CD4-positive, alpha-beta T cell treated with Interleukin-21 for 1 hour (primary cell): ENCODE results near the gene PDE4A.
A peak's percentile ranks its signal among the peaks of the same experiment; 100 is the strongest.

ENCODE experiments used
- DNase-seq: peaks from one replicate; pipeline ENCODE4 v3.0.0-alpha.2; 2020

The PDE4A gene

DNA sequence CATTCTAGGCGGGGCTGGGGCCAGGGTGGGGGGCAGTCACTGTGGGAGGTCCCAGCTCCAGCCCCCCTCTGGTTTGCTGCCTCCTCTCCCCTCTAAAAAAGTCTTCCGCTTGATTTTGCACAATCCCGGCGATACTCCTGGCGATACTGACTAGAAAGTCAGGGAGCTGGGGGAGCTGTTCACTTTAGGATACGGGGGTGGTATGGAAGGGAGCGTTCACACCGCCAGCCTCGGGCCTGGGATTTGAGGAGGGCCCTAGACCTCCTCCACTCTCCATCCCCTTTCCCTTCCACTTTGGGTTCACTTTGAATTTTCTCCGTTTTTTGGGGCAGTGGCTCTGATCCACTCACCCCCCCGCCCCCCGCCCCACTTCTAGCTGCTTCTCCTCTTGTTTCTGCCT is 47.8 kb downstream of the PDE4A start:
- DNase-seq, result no peak

DNA sequence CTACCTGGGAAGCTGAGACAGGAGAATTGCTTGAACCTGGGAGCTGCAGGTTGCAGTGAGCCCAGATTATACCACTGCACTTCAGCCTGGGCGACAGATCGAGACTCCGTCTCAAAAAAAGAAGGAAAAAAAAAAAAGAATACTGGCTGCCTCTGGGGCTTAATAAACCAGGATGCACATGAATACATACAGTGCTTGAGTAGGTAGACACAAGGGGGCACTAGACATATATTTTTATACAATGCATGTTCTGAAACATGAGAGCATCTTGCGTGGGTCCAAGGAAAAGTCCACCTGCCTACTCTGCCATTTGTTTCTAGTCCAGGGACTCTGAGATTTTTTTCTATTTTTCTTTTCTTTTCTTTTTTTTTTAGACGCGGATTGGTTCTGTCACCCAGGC is 51.6 kb downstream of the PDE4A start:
- peak; percentile 50 for DNase-seq

DNA sequence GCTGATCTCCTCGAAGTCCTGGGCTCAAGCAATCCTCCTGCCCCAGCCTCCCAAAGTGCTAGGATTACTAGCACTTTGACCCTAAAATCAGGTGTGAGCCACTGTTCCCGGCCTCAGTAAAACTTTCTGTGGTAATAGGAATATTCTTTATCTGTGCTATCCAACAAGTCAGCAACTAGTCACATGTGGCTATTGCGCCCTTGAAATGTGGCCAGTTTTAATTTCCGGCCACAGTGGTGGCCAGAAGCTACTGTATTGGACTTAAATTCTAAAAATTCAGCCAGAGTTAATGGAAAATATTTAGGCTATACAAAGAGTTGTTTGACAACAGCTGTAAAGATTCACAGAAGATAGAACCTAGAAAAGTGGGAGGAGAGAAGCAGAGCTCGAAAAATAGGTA is 52.9 kb downstream of the PDE4A start:
- no peak for DNase-seq

DNA sequence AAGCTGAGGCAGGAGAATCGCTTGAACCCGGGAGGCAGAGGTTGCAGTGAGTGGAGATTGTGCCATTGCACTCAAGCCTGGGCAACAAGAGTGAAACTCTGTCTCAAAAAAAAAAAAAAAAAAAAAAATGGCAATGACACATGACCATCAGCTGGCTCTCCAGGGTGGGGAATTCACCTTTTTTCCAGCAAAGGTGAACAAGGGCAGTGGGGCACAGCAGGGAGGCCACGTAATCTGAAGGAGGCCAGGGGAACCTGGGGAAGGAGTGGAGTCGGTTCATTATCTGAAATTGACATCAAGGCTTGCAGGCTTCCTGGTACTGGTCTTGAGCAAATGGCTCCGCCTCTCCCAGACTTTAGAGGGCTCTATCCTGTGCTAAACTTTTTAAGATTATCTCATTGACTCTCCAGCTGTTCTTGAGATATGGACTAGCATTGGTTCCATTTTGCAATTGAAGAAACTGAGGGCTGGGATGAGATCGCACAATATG is 54.7 kb downstream of the PDE4A start:
- DNase-seq, result no peak

GRCh38 chr19:10478476-10478875 is 58.1 kb downstream of the PDE4A start:
- no peak for DNase-seq

GRCh38 chr19:10478903-10479384 is 58.6 kb downstream of the PDE4A start:
- DNase-seq, result peak; percentile 95

GRCh38 chr19:10486551-10486950 is 66.2 kb downstream of the PDE4A start:
- no peak for DNase-seq

DNA sequence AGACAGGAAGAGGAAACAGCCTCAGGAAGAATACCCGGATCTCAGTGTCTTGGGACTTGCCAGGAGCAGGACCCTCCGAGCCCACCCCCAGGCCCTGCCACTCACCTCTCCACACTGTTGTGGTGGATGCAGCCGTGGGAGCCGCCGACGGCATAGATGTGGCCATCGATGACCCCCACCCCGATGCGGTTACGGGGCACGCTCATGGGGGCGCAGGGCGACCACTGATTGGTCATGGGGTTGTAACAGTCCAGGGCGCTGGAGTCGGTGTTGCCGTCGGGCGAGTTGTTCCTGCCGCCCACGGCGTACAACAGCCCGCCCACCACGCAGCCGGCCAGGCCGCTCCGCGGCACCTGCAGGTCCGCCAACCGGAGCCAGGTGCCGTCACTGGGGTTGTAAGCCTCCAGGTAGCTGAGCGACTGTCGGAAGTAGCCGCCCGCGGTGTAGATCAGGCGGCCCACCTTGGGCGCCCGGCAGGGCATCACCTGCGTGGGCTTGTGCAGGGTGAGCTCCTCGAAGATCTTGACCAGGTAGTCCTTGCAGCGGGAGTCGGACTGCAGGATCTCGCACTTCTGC is 71.2 kb downstream of the PDE4A start:
- DNase-seq, result no peak

DNA sequence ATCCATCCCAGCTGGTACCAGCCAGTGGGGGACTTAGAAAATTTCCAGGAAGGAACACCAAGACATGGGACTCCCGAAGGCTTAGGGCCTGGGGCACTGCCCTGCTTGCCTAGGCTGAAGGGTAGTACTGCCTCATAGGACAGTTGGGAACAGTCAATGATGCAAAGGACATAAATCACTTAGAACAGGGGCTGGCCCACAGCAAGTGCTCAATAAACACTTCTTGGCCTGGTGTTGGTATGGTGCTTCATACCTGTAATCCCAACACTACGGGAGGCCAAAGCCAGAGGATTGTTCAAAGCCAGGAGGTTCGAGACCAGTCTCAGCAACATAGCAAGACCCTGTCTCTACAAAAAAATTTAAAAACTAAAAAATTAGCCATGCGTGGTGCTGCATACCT is 77.0 kb downstream of the PDE4A start:
- no peak for DNase-seq

DNA sequence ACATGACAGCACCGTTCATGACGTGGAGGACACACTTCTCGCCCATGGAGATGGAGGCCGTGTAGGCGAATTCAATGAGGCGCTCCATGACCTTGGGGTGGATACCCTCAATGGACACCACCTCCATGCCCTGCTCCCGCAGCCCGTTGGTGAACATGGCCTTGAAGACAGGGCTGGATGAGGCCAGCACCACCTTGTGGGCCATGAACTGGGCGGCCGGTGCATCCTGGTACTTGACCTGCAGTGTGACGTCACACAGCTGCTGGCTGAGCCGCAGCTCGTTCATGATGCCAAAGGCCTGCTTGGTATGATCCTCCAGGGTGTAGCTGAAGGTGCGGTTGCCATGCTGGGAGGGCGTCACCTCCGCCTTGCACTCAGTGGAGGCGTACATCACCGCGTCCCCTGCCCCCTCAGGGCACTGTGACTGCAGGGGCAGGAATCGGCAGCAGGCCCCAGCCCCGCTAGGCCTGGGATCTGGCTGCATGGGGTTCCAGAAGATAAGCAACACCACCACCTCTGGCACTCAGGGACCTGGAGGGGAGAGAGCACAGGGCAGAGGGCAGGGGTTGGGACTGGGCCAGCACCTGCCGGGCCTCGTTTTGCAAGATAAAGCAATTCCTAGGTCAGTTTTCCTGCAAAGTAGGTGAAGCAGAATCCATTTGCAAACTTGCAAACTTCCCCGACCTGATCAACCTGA is 79.4 kb downstream of the PDE4A start:
- DNase-seq, result no peak

DNA sequence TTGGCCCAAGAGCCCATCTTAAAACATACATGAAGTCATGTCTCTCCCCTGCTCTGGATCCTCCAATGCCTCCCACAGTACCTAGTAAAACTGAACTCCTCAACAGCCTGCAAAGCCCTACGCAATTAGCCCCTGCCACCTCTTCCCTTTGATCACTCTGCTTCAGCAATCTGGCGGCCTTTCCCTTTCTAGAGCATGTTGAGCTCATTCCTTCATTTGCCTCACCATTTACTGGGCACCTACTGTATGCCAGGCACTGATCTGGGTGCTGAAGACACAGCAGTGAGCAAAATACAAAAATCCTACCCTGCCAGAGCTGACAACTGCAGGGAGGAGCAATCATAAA is 79.9 kb downstream of the PDE4A start:
- no peak for DNase-seq

DNA sequence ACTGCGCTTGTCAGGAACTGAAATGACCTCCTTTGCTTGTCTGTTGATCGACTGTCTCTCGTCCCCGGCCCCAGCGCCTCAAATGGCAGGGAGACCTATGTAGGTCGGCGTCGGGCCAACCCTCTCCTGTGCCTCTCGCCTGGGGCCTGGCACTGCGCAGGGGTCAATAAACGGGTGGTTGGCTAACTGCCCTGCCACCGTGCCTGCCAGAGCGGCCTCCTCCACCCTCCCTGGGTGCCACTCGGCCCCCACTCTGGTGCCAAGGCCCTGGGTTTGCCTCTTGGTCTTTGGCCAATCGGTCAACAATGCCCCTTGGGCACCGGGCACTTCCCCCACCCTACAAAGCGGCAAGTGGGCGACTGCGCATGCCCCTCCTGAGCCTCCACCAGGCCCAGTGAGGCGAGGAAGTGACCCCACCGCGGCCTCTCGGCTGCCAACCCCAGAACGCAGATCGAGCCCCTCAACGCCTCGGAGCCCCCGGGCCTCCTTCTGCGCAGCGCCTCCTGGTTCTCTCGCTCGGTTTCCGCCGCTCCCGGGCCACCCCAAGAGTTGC is 81.7 kb downstream of the PDE4A start:
- DNase-seq, result no peak

GRCh38 chr19:10502524-10503001 is 82.2 kb downstream of the PDE4A start:
- DNase-seq, result peak; percentile 91

DNA sequence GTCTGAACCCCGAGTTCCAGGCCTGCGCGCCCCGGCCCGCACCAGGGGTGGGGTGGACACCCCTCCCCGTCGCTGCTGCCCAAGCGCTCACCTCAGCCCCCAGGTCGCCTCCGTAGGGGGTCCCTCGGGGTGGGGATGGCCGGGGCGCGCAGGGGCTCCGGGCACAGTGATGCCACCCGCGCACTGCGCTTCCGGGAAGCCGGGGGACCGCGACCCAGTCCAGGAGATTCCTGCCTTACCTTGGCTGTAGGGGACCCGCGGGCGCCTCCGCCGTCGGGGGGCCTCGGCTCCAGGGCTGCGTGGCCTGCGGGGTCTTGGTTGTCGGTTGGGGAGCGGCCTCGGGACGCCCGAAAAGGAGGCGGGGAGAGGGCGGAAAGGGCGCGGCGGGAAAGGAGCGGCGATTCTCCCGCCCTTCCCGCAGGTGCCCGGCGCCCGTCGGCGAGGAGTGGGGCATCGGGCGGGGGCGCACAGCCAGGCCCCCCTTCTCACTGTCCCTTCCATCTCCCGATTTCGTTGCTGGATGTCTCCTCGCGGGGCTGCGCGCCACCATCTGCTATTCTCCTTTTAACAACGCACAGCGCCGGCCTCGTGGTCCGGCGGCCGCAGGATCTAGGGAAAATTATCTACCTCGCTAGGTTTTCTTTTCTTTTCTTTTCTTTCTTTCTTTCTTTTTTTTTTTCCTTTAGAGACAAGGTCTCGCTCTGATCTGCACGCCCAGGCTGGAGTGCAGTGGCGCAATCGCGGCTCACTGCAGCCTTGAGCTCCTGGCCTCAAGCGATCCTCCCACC is 82.9 kb downstream of the PDE4A start, which contains the start of gene KEAP1:
Gene KEAP1, minus strand, starts transcription at position 355 of the 788 bp plus-strand sequence. CDS start 3,323 bp downstream, outside the sequence.
- DNase-seq, result peak; percentile 41

DNA sequence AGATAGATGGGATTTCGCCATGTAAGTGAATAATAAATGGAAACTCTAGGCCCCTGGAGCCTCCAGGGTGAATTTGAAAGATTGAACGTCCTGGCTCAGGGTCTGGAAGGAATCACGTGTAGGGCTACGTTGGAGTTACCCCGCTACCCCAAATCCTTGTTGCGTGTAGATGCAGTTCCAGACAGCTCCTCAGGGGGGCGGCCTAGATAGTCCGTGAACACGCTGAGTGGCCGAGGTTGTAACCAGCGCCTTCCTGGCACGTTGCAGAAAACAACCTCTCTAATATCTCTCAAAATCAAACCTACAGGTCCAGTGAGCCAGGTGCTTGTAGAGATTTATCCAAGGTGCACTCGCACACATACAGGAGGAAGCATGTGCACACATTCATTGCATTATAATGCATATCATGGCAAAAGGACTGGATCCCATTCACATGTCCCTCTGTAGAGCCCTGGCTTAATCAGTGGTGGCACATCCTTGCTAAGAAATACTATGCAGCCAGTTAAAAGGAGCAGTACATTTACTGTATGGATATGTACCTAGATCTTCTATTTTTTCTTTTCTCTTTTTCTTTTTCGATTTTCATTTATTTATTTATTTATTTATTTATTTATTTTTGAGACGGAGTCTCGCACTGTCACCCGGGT is 85.4 kb downstream of the PDE4A start:
- peak; percentile 86 for DNase-seq

- no peak for DNase-seq
Measured at GRCh38 chr19:10508036-10508435, 87.7 kb downstream of the PDE4A start.

DNA sequence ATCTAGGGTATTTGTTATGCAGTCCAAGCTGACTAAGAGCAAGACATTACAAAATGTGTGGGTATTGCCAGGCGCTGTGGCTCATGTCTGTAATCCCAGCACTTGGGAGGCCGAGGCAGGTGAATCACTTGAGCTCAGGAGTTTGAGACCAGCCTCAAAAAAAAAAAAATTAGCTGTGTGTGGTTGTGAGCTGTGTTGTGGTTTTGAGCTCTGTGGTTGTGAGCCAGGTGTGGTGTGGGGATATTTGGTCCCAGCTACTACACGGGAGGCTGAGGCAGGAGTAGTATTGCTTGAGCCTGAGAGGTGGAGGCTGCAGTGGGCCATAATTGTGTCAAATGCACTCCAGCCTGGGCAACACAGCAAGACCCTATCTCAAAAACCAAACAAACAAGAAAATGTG is 88.4 kb downstream of the PDE4A start:
- no peak for DNase-seq

GRCh38 chr19:10510301-10510802 is 90.0 kb downstream of the PDE4A start:
- DNase-seq, result peak; percentile 70

DNA sequence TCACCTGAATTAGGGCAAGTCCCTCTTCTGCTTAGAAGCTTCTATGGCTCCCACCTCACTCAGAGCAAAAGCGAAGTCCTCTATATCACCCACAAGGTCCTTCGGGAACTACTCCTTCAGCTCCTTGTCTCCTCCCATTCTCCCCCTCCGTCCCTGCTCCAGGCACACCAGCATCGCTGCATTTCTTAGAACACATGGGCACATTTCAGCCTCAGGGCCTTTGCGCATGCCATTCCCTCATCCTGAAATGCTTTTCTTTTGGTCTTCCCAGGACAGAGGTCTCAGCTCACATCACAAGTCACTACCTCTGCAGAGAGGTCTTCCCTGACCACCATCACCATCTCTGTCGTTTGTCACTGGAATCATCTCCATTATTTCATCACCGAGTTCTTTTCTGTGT is 92.9 kb downstream of the PDE4A start:
- no peak for DNase-seq

GRCh38 chr19:10514211-10515145 is 94.1 kb downstream of the PDE4A start:
- DNase-seq, result peak; percentile 47

DNA sequence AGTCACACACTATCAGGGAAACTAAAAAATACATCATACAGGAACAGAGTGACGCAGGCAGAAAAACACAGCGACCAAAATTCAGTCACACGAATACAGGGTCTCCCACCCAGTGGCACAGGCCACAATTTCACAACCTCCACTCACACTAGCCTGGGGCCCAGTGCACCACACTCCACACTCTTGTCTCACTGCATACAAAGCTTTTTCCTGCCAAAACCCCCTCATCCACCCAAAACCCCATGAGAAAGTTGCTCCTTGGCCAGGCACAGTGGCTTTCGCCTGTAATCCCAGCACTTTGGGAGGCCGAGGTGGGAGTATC is 95.7 kb downstream of the PDE4A start:
- peak; percentile 67 for DNase-seq
